HCT116 (cell line): ENCODE measurements around the gene PNPO. TPM values are rescaled to one million over a fixed set of nuclear protein-coding genes. Genes with fewer than 3 reads are reported as not detected.

Source experiments
- ATAC-seq: fragments of 200-7000 bp; cut with Tn5 transposase; 2 replicates; pipeline ENCODE4 v1.9.1; 2020; ENCODE audit warnings: mild to moderate bottlenecking, moderate library complexity
- BruUV-seq: library from RNA; stranded (reverse); fragments of 400-500 nt; replicated peaks from 2 replicates; lab custom pipeline; 2021; lab: Mats Ljungman, UMichigan
- CTCF ChIA-PET: fragments of 300-600 bp; sonication (Branson Sonifier 250); formaldehyde crosslinking; loops from one replicate; lab custom pipeline; 2021; ENCODE audit warnings: antibody characterized with exemption; lab: Charles Lee
- POLR2A ChIA-PET: fragments of 300-600, 350-600 bp; sonication (Branson Sonifier 250); formaldehyde crosslinking; loops from one replicate; lab custom pipeline; 2021; ENCODE audit warnings: antibody characterized with exemption; lab: Charles Lee
- RAD21 ChIA-PET, 2 experiments: fragments of 300-600 bp; sonication (Branson Sonifier 250); formaldehyde crosslinking; loops; one replicate each; lab custom pipeline; 2023; ENCODE audit warnings: low total read pairs in 2 of 2; ENCODE audit not compliant: uncharacterized antibody in 2 of 2, unreplicated experiment in 2 of 2, low non-redundant PET in 1 of 2; lab: Charles Lee
- DNase-seq: peaks from one replicate; pipeline ENCODE4 v3.0.0-alpha.2; 2010; ENCODE audit warnings: low read depth, low spot score
- H2AFZ ChIP-seq: fragments of 200-600 bp; shearing (Covaris generic), sonication (generic); 2 replicates; pipeline ENCODE4 v1.6.1; 2017; ENCODE audit warnings: low read depth, mixed run types, mixed read lengths, antibody characterized with exemption, low read length; ENCODE audit not compliant: poor library complexity, severe bottlenecking
- H3K27ac ChIP-seq: 2 replicates; pipeline ENCODE4 v1.5.1; 2012; ENCODE audit warnings: low read depth, low read length
- H3K27me3 ChIP-seq: fragments of 200-600 bp; sonication (generic); 2 replicates; pipeline ENCODE4 v1.6.1; 2016; ENCODE audit warnings: mixed run types, low read length, mixed read lengths; ENCODE audit not compliant: insufficient read depth
- H3K36me3 ChIP-seq, 2 experiments: fragments of 200-500 bp in 1 of 2; fragments of 200-600 bp in 1 of 2; sonication (Bioruptor generic) in 1 of 2; sonication (generic) in 1 of 2; 2 replicates each; pipeline versions ENCODE4 v1.5.1 to v1.6.1; 2014 to 2016; ENCODE audit warnings: low read length in 2 of 2, inconsistent platforms in 1 of 2, mixed read lengths in 1 of 2, mixed run types in 1 of 2; ENCODE audit not compliant: insufficient read depth in 2 of 2, control insufficient read depth in 1 of 2
- H3K4me1 ChIP-seq, 2 experiments: fragments of 200-600 bp in 1 of 2; sonication (generic) in 1 of 2; 2 replicates each; pipeline versions ENCODE4 v1.5.1 to v1.6.1; 2012 to 2017; ENCODE audit warnings: low read length in 2 of 2, inconsistent platforms in 1 of 2, mild to moderate bottlenecking in 1 of 2, mixed read lengths in 1 of 2, mixed run types in 1 of 2, moderate library complexity in 1 of 2; ENCODE audit not compliant: insufficient read depth in 2 of 2, control insufficient read depth in 1 of 2
- H3K4me2 ChIP-seq: fragments of 200-600 bp; sonication (generic); 2 replicates; pipeline ENCODE4 v1.6.1; 2017; ENCODE audit warnings: mixed run types, low read length, mixed read lengths
- H3K4me3 ChIP-seq, 2 experiments: fragments of 200-600 bp in 1 of 2; sonication (generic) in 1 of 2; replicated peaks in 1 of 2; 2 replicates each; pipeline ENCODE4 v1.5.1; 2011 to 2016; ENCODE audit warnings: low read length in 2 of 2, control low read depth in 1 of 2, low read depth in 1 of 2, mild to moderate bottlenecking in 1 of 2, mixed read lengths in 1 of 2, mixed run types in 1 of 2
- H3K79me2 ChIP-seq: fragments of 200-600 bp; sonication (generic); 2 replicates; pipeline ENCODE4 v1.6.1; 2017; ENCODE audit warnings: mild to moderate bottlenecking, mixed run types, low read length, moderate library complexity, mixed read lengths; ENCODE audit not compliant: insufficient read depth
- H3K9ac ChIP-seq: fragments of 200-600 bp; sonication (generic); 2 replicates; pipeline ENCODE4 v1.6.1; 2016; ENCODE audit warnings: low read length, mixed read lengths
- H3K9me2 ChIP-seq: fragments of 200-600 bp; sonication (generic), shearing (Covaris generic); 2 replicates; pipeline ENCODE4 v1.6.1; 2017; ENCODE audit warnings: mixed run types, mild to moderate bottlenecking, moderate library complexity; ENCODE audit not compliant: insufficient read depth
- H3K9me3 ChIP-seq, 2 experiments: fragments of 200-500 bp in 1 of 2; fragments of 200-600 bp in 1 of 2; sonication (Bioruptor generic) in 1 of 2; sonication (generic) in 1 of 2; 2 replicates each; pipeline ENCODE4 v1.6.1; 2014 to 2017; ENCODE audit warnings: low read length in 2 of 2, mixed read lengths in 2 of 2, inconsistent platforms in 1 of 2, low read depth in 1 of 2, mild to moderate bottlenecking in 1 of 2, mixed run types in 1 of 2, moderate library complexity in 1 of 2; ENCODE audit not compliant: control insufficient read depth in 1 of 2, insufficient read depth in 1 of 2
- H4K20me1 ChIP-seq: fragments of 200-600 bp; sonication (generic), shearing (Covaris generic); 2 replicates; pipeline ENCODE4 v1.6.1; 2017; ENCODE audit warnings: mixed run types, mild to moderate bottlenecking, moderate library complexity; ENCODE audit not compliant: insufficient read depth
- CBX3 ChIP-seq: IDR thresholded peaks from 2 replicates; pipeline ENCODE4 v1.6.1; 2012; ENCODE audit warnings: low read depth
- CEBPB ChIP-seq: IDR thresholded peaks from 2 replicates; pipeline ENCODE4 v1.6.1; 2012; ENCODE audit warnings: low read depth
- ELF1 ChIP-seq: IDR thresholded peaks from 2 replicates; pipeline ENCODE4 v1.6.1; 2012; ENCODE audit warnings: low read depth, borderline replicate concordance
- EZH2phosphoT487 ChIP-seq: fragments of 200-600 bp; IDR thresholded peaks from 2 replicates; pipeline ENCODE4 v1.6.1; 2018; ENCODE audit warnings: antibody characterized with exemption, borderline replicate concordance
- JUND ChIP-seq: IDR thresholded peaks from 2 replicates; pipeline ENCODE4 v1.6.1; 2012
- POLR2A ChIP-seq: IDR thresholded peaks from 2 replicates; pipeline ENCODE4 v1.7.0; 2011; ENCODE audit warnings: borderline replicate concordance; ENCODE audit not compliant: insufficient read depth, insufficient read length; ENCODE audit errors: extremely low read depth
- POLR2AphosphoS5 ChIP-seq: IDR thresholded peaks from 2 replicates; pipeline ENCODE4 v1.6.1; 2011; ENCODE audit warnings: mild to moderate bottlenecking, low read depth, low read length, moderate library complexity
- RAD21 ChIP-seq: IDR thresholded peaks from 2 replicates; pipeline ENCODE4 v1.6.1; 2012; ENCODE audit warnings: low read depth, mild to moderate bottlenecking
- SIN3A ChIP-seq: IDR thresholded peaks from 2 replicates; pipeline ENCODE4 v1.6.1; 2012; ENCODE audit warnings: low read depth
- YY1 ChIP-seq: IDR thresholded peaks from 2 replicates; pipeline ENCODE4 v1.6.1; 2011; ENCODE audit warnings: low read length, low read depth, moderate library complexity, mild to moderate bottlenecking; ENCODE audit not compliant: insufficient replicate concordance; ENCODE audit errors: extremely low read depth
- ZFX ChIP-seq: fragments of 450-650 bp; IDR thresholded peaks from 2 replicates; pipeline ENCODE4 v1.6.1; 2017
- ZNF274 ChIP-seq: fragments of 200-500 bp; sonication (Bioruptor generic); IDR thresholded peaks from 2 replicates; pipeline ENCODE4 v1.6.1; 2014; ENCODE audit warnings: mild to moderate bottlenecking, low read depth, low read length, inconsistent platforms
- intact Hi-C: fragments of 100-400 bp; cut with micrococcal nuclease; formaldehyde crosslinking; loops from 2 replicates; pipeline ENCODE4 v1.10.0; 2022
- total RNA-seq: library from RNA; stranded (reverse); gene quantifications from one replicate; pipeline ENCODE4 v1.2.1, GENCODE V29; 2021; ENCODE audit not compliant: unreplicated experiment
- TF ChIP-seq, protein P1 (sequence below): IDR thresholded peaks from 2 replicates; pipeline ENCODE4 v1.6.1; 2012; ENCODE audit warnings: low read depth
- TF ChIP-seq, protein P2 (sequence below): IDR thresholded peaks from 2 replicates; pipeline ENCODE4 v1.6.1; 2012
- TF ChIP-seq, protein P3 (sequence below): IDR thresholded peaks from 2 replicates; pipeline ENCODE4 v1.6.1; 2011; ENCODE audit warnings: mild to moderate bottlenecking, low read length, moderate library complexity; ENCODE audit not compliant: insufficient replicate concordance; ENCODE audit errors: extremely low read depth
- TF ChIP-seq, protein P4 (sequence below): IDR thresholded peaks from 2 replicates; pipeline ENCODE4 v1.6.1; 2012

PNPO gene
- total RNA-seq, 1 experiment from 2014 or later = 74.9 TPM

DNA sequence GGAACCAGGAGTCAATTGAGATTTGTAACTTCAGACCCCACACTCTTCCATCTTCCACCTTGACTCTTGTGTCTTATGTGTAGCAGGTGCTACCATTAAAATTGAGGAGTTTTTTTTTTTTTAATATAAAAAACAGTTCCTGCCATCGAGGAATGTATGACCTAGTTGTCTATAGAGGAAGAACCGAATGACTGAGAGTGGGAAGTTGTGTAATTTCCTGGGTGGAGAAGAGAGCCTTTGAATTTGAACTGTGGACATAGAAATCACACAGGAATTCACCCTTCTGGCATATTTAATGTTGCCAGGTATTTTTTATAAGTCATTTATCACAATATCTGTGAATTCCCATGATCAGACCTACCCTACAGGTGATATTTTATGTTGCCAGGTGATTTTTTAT lies 23.4 kb upstream of the PNPO start:
- Histone ChIP-seq H3K4me1 (no peaks in the 10 kb centered on the region), H3K9me2 (no peaks in the 10 kb centered on the region), H3K36me3 (peaks cover 0 to 2% of the 10 kb centered on the region in 2 experiments; a peak in 1 of 4 replicates), H3K27ac (no peak overlapping the region), H3K9ac (no peak overlapping the region), H3K9me3 (no peaks in the 10 kb centered on the region), H3K79me2 (no peaks in the 10 kb centered on the region), H3K4me2 (no peak overlapping the region), H2AFZ (no peak overlapping the region), H4K20me1 (no peaks in the 10 kb centered on the region), H3K27me3 (no peaks in the 10 kb centered on the region), H3K4me3 (no peak overlapping the region)
- RAD21 ChIA-PET = no interaction called here
- no TSS peak for BruUV-seq
- CTCF ChIA-PET = interaction anchor here (1.0 kb wide), 1 partner anchor 29 kb away, joined by 4 read pairs; no protein-coding TSS in a partner anchor
- TF ChIP-seq CEBPB (no peak), ZNF274 (no peak), SIN3A (no peak), CBX3 (no peak), JUND (no peak), EZH2phosphoT487 (no peak), ZFX (no peak), POLR2AphosphoS5 (no peak), RAD21 (no peak), ELF1 (no peak), YY1 (no peak), POLR2A (no peak)
- TF ChIP-seq, protein P1, sequence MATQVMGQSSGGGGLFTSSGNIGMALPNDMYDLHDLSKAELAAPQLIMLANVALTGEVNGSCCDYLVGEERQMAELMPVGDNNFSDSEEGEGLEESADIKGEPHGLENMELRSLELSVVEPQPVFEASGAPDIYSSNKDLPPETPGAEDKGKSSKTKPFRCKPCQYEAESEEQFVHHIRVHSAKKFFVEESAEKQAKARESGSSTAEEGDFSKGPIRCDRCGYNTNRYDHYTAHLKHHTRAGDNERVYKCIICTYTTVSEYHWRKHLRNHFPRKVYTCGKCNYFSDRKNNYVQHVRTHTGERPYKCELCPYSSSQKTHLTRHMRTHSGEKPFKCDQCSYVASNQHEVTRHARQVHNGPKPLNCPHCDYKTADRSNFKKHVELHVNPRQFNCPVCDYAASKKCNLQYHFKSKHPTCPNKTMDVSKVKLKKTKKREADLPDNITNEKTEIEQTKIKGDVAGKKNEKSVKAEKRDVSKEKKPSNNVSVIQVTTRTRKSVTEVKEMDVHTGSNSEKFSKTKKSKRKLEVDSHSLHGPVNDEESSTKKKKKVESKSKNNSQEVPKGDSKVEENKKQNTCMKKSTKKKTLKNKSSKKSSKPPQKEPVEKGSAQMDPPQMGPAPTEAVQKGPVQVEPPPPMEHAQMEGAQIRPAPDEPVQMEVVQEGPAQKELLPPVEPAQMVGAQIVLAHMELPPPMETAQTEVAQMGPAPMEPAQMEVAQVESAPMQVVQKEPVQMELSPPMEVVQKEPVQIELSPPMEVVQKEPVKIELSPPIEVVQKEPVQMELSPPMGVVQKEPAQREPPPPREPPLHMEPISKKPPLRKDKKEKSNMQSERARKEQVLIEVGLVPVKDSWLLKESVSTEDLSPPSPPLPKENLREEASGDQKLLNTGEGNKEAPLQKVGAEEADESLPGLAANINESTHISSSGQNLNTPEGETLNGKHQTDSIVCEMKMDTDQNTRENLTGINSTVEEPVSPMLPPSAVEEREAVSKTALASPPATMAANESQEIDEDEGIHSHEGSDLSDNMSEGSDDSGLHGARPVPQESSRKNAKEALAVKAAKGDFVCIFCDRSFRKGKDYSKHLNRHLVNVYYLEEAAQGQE = no peak
- TF ChIP-seq, protein P2, sequence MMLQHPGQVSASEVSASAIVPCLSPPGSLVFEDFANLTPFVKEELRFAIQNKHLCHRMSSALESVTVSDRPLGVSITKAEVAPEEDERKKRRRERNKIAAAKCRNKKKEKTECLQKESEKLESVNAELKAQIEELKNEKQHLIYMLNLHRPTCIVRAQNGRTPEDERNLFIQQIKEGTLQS = no peak
- TF ChIP-seq, protein P3, sequence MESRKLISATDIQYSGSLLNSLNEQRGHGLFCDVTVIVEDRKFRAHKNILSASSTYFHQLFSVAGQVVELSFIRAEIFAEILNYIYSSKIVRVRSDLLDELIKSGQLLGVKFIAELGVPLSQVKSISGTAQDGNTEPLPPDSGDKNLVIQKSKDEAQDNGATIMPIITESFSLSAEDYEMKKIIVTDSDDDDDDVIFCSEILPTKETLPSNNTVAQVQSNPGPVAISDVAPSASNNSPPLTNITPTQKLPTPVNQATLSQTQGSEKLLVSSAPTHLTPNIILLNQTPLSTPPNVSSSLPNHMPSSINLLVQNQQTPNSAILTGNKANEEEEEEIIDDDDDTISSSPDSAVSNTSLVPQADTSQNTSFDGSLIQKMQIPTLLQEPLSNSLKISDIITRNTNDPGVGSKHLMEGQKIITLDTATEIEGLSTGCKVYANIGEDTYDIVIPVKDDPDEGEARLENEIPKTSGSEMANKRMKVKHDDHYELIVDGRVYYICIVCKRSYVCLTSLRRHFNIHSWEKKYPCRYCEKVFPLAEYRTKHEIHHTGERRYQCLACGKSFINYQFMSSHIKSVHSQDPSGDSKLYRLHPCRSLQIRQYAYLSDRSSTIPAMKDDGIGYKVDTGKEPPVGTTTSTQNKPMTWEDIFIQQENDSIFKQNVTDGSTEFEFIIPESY = no peak
- TF ChIP-seq, protein P4, sequence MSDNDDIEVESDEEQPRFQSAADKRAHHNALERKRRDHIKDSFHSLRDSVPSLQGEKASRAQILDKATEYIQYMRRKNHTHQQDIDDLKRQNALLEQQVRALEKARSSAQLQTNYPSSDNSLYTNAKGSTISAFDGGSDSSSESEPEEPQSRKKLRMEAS = no peak
- intact Hi-C loops = no loop called here
- POLR2A ChIA-PET = no interaction called here
- no peak for ATAC-seq
- DNase-seq = no peak
